HepG2 (cell line): Measurements from ENCODE around the gene COL10A1. TPM values are rescaled to one million over a fixed set of nuclear protein-coding genes. Genes with fewer than 3 reads are reported as not detected.

Source experiments
- ARID2 ChIP-seq: sonication (generic); formaldehyde crosslinking; IDR thresholded peaks from 2 replicates; pipeline ENCODE4 v1.8.1; 2022; ENCODE audit warnings: mild to moderate bottlenecking, missing genetic modification reagents, borderline replicate concordance
- CHCHD3 ChIP-seq: sonication (generic); formaldehyde crosslinking; IDR thresholded peaks from 2 replicates; pipeline ENCODE4 v1.8.0; 2022; ENCODE audit warnings: mild to moderate bottlenecking, missing genetic modification reagents, moderate library complexity
- HOXD1 ChIP-seq: sonication (generic); formaldehyde crosslinking; IDR thresholded peaks from 2 replicates; pipeline ENCODE4 v1.5.0; 2020; ENCODE audit warnings: missing genetic modification reagents
- KLF12 ChIP-seq: sonication (generic); formaldehyde crosslinking; IDR thresholded peaks from 2 replicates; pipeline ENCODE4 v1.4.0; 2020; ENCODE audit warnings: missing genetic modification reagents, borderline replicate concordance
- NR3C1 ChIP-seq: sonication (generic); formaldehyde crosslinking; IDR thresholded peaks from 2 replicates; pipeline ENCODE4 v1.4.0; 2020; ENCODE audit warnings: missing genetic modification reagents
- PAF1 ChIP-seq: IDR thresholded peaks from 2 replicates; pipeline ENCODE4 v1.6.1; 2016; ENCODE audit warnings: missing genetic modification reagents, missing compliant biosample characterization
- PHF21A ChIP-seq: sonication (generic); formaldehyde crosslinking; IDR thresholded peaks from 2 replicates; pipeline ENCODE4 v1.5.0; 2020; ENCODE audit warnings: mild to moderate bottlenecking, missing genetic modification reagents
- RAD51 ChIP-seq: fragments of 450-650 bp; IDR thresholded peaks from 2 replicates; pipeline ENCODE4 v1.6.1; 2016; ENCODE audit warnings: borderline replicate concordance
- RARA ChIP-seq: IDR thresholded peaks from 2 replicates; pipeline ENCODE4 v1.6.1; 2016; ENCODE audit warnings: missing genetic modification reagents, missing compliant biosample characterization
- RFX1 ChIP-seq: fragments of 450-650 bp; IDR thresholded peaks from 2 replicates; pipeline ENCODE4 v1.6.1; 2017
- SNRNP70 ChIP-seq: fragments of 200-400 bp; formaldehyde crosslinking; IDR thresholded peaks from 2 replicates; pipeline ENCODE4 v1.6.1; 2017; ENCODE audit warnings: mild to moderate bottlenecking, low read depth, low read length, moderate library complexity
- ZNF224 ChIP-seq: sonication (generic); formaldehyde crosslinking; IDR thresholded peaks from 2 replicates; pipeline ENCODE4 v1.5.0; 2020; ENCODE audit warnings: mild to moderate bottlenecking, missing genetic modification reagents
- ZNF256 ChIP-seq: sonication (generic); formaldehyde crosslinking; conservative IDR thresholded peaks from 2 replicates; pipeline ENCODE4 v1.4.0; 2020; ENCODE audit warnings: missing genetic modification reagents
- ZNF264 ChIP-seq: sonication (generic); formaldehyde crosslinking; IDR thresholded peaks from 2 replicates; pipeline ENCODE4 v1.4.0; 2020; ENCODE audit warnings: missing genetic modification reagents
- ZNF558 ChIP-seq: sonication (generic); formaldehyde crosslinking; IDR thresholded peaks from 2 replicates; pipeline ENCODE4 v1.9.0; 2022; ENCODE audit warnings: mild to moderate bottlenecking, missing genetic modification reagents, borderline replicate concordance
- ZNF567 ChIP-seq: sonication (generic); formaldehyde crosslinking; IDR thresholded peaks from 2 replicates; pipeline ENCODE4 v1.8.1; 2023; ENCODE audit warnings: mild to moderate bottlenecking, missing genetic modification reagents, borderline replicate concordance
- polyA plus RNA-seq, 8 experiments: library from polyadenylated mRNA; depleted of rRNA in 3 of 8; stranded (reverse) in 7 of 8; unstranded in 1 of 8; fragments of >200 nt; fragmentation: Illumina TruSeq in 4 of 8; extraction: Trizol in 4 of 8; gene quantifications; 2 replicates each; pipeline versions ENCODE4 v1.2.1 to v1.2.3, GENCODE V29; 2011 to 2016; ENCODE audit warnings: low read depth in 4 of 8, missing spikeins in 1 of 8, mixed read lengths in 1 of 8; ENCODE audit not compliant: insufficient read depth in 1 of 8
- total RNA-seq, 5 experiments: library from RNA; depleted of rRNA; stranded (reverse); fragments of >200 nt; fragmentation: Illumina TruSeq; extraction: Trizol; gene quantifications; 2 replicates each; pipeline ENCODE4 v1.2.3, GENCODE V29; 2016; ENCODE audit warnings: low read depth in 1 of 5
- TF ChIP-seq, protein P1 (sequence below): sonication (generic); formaldehyde crosslinking; conservative IDR thresholded peaks from 2 replicates; pipeline ENCODE4 v1.4.0; 2020; ENCODE audit warnings: mild to moderate bottlenecking, missing genetic modification reagents, moderate library complexity
- TF ChIP-seq, protein P2 (sequence below): sonication (generic); formaldehyde crosslinking; IDR thresholded peaks from 2 replicates; pipeline ENCODE4 v1.4.0; 2020; ENCODE audit warnings: missing genetic modification reagents, borderline replicate concordance
- TF ChIP-seq, protein P3 (sequence below): IDR thresholded peaks from 2 replicates; pipeline ENCODE4 v1.6.1; 2016; ENCODE audit warnings: missing compliant biosample characterization, missing genetic modification reagents, borderline replicate concordance

The COL10A1 gene
- total and polyA plus RNA-seq, 2 of the 13 experiments (the other 11 are each of a cell fraction or from before 2014, with no cell fraction given): 0.07 TPM; not detected in 1

DNA sequence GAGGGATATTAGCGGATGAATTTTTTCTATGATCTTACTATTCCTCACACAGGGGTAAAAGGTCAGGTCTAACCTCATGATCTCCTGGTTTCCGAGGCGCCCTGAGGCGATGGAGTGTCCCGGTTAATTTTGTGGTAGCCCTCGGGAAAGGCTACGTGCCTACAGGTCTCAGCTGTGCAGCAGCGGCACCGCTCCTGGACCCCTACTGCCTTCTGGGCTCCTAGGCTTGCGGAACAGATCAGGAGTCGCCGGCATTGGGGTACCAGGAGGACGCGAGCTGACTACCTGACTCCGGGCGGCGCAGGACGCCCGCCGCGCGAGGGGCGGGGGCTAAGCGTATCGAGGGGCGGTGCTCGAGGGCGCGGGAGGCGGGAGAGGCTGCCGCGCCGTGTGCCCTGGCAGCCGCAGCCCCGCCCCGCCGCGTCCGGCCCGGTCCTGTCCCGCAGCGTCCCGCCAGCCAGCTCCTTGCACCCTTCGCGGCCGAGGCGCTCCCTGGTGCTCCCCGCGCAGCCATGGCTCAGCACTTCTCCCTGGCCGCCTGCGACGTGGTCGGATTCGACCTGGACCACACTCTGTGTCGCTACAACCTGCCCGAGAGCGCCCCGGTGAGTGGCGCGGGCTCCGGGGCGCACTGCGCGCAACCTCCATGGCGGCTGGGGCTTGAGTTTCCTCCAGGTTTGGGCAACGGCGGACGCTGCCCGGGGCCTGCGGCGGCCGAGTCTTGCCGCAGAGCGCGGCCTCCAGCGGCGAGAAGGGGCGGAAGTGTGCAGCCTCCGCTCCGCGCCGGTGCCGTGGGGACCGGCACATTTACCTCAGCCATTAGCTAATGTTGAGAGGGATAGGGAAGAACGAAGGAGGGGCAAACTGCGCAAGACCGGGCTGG is 25.3 kb downstream of the COL10A1 start, which contains the start of gene NT5DC1 (continued):
- TF ChIP-seq, protein P1, sequence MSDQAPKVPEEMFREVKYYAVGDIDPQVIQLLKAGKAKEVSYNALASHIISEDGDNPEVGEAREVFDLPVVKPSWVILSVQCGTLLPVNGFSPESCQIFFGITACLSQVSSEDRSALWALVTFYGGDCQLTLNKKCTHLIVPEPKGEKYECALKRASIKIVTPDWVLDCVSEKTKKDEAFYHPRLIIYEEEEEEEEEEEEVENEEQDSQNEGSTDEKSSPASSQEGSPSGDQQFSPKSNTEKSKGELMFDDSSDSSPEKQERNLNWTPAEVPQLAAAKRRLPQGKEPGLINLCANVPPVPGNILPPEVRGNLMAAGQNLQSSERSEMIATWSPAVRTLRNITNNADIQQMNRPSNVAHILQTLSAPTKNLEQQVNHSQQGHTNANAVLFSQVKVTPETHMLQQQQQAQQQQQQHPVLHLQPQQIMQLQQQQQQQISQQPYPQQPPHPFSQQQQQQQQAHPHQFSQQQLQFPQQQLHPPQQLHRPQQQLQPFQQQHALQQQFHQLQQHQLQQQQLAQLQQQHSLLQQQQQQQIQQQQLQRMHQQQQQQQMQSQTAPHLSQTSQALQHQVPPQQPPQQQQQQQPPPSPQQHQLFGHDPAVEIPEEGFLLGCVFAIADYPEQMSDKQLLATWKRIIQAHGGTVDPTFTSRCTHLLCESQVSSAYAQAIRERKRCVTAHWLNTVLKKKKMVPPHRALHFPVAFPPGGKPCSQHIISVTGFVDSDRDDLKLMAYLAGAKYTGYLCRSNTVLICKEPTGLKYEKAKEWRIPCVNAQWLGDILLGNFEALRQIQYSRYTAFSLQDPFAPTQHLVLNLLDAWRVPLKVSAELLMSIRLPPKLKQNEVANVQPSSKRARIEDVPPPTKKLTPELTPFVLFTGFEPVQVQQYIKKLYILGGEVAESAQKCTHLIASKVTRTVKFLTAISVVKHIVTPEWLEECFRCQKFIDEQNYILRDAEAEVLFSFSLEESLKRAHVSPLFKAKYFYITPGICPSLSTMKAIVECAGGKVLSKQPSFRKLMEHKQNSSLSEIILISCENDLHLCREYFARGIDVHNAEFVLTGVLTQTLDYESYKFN (CRISPR knock-in tag): peak; percentile 51; the same call in 1 of the 2 replicates
- TF ChIP-seq, protein P2, sequence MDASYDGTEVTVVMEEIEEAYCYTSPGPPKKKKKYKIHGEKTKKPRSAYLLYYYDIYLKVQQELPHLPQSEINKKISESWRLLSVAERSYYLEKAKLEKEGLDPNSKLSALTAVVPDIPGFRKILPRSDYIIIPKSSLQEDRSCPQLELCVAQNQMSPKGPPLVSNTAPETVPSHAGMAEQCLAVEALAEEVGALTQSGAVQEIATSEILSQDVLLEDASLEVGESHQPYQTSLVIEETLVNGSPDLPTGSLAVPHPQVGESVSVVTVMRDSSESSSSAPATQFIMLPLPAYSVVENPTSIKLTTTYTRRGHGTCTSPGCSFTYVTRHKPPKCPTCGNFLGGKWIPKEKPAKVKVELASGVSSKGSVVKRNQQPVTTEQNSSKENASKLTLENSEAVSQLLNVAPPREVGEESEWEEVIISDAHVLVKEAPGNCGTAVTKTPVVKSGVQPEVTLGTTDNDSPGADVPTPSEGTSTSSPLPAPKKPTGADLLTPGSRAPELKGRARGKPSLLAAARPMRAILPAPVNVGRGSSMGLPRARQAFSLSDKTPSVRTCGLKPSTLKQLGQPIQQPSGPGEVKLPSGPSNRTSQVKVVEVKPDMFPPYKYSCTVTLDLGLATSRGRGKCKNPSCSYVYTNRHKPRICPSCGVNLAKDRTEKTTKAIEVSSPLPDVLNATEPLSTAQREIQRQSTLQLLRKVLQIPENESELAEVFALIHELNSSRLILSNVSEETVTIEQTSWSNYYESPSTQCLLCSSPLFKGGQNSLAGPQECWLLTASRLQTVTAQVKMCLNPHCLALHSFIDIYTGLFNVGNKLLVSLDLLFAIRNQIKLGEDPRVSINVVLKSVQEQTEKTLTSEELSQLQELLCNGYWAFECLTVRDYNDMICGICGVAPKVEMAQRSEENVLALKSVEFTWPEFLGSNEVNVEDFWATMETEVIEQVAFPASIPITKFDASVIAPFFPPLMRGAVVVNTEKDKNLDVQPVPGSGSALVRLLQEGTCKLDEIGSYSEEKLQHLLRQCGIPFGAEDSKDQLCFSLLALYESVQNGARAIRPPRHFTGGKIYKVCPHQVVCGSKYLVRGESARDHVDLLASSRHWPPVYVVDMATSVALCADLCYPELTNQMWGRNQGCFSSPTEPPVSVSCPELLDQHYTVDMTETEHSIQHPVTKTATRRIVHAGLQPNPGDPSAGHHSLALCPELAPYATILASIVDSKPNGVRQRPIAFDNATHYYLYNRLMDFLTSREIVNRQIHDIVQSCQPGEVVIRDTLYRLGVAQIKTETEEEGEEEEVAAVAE (CRISPR knock-in tag): 0 out of 2 replicates have a peak, but pooled peaks have one; percentile 16
- TF ChIP-seq ZNF256 (CRISPR knock-in tag) (0 out of 2 replicates have a peak, but pooled peaks have one; percentile 64), RAD51 (no peak), ZNF558 (CRISPR knock-in tag) (peak; percentile 94; the same call in 1 of the 2 replicates), HOXD1 (CRISPR knock-in tag) (peak; percentile 81; the same call in 1 of the 2 replicates), SNRNP70 (no peak), KLF12 (CRISPR knock-in tag) (peak; percentile 94), ARID2 (CRISPR knock-in tag) (0 out of 2 replicates have a peak, but pooled peaks have one; percentile 19), ZNF264 (CRISPR knock-in tag) (peak; percentile 55; the same call in 1 of the 2 replicates), CHCHD3 (peak; percentile 93; the same call in 1 of the 2 replicates), ZNF567 (CRISPR knock-in tag) (no peak), ZNF224 (CRISPR knock-in tag) (no peak), RARA (CRISPR knock-in tag) (no peak; the same call in 1 of the 2 replicates), PAF1 (no peak), PHF21A (CRISPR knock-in tag) (peak; percentile 95), NR3C1 (CRISPR knock-in tag) (no peak; the same call in 1 of the 2 replicates), RFX1 (no peak)
- TF ChIP-seq, protein P3, sequence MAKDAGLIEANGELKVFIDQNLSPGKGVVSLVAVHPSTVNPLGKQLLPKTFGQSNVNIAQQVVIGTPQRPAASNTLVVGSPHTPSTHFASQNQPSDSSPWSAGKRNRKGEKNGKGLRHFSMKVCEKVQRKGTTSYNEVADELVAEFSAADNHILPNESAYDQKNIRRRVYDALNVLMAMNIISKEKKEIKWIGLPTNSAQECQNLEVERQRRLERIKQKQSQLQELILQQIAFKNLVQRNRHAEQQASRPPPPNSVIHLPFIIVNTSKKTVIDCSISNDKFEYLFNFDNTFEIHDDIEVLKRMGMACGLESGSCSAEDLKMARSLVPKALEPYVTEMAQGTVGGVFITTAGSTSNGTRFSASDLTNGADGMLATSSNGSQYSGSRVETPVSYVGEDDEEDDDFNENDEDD (CRISPR knock-in tag): peak; percentile 92; the same call in 1 of the 2 replicates
